WTC11 (cell line): Measurements from ENCODE around the gene CRYBA2. TPM values are rescaled to one million over a fixed set of nuclear protein-coding genes. Genes with fewer than 3 reads are reported as not detected.
A peak's percentile ranks its signal among the peaks of the same experiment; 100 is the strongest.

Source experiments
- ATAC-seq: fragments of 200-7000 bp; cut with Tn5 transposase; 2 replicates; pipeline ENCODE4 v1.10.0; 2021; ENCODE audit warnings: mild to moderate bottlenecking, moderate library complexity
- CTCF ChIA-PET: fragments of 300-600 bp; sonication (Branson Sonifier 250); formaldehyde crosslinking; loops from one replicate; lab custom pipeline; 2021; ENCODE audit warnings: antibody characterized with exemption; lab: Charles Lee
- POLR2A ChIA-PET: fragments of 350-600 bp; sonication (Branson Sonifier 250); formaldehyde crosslinking; loops from one replicate; lab custom pipeline; 2021; ENCODE audit warnings: antibody characterized with exemption; lab: Charles Lee
- DNase-seq: peaks from one replicate; pipeline ENCODE4 v3.0.0; 2021; ENCODE audit warnings: low spot score
- H3K27ac Mint-ChIP-seq: 2 replicates; pipeline ENCODE4 v1.8.0; 2021; ENCODE audit warnings: mixed read lengths
- H3K27me3 Mint-ChIP-seq: 2 replicates; pipeline ENCODE4 v1.8.0; 2021; ENCODE audit warnings: low read depth, mild to moderate bottlenecking, moderate library complexity, mixed read lengths
- H3K36me3 Mint-ChIP-seq: 2 replicates; pipeline ENCODE4 v1.8.0; 2021; ENCODE audit warnings: mixed read lengths
- H3K4me1 Mint-ChIP-seq: 2 replicates; pipeline ENCODE4 v1.8.0; 2022; ENCODE audit warnings: mixed read lengths
- H3K4me3 Mint-ChIP-seq: 2 replicates; pipeline ENCODE4 v1.8.0; 2021; ENCODE audit warnings: mild to moderate bottlenecking, moderate library complexity, mixed read lengths
- H3K9me3 Mint-ChIP-seq: 2 replicates; pipeline ENCODE4 v1.8.0; 2021; ENCODE audit warnings: mixed read lengths
- AR ChIP-seq: fragments of 250-450 bp; sonication (Bioruptor Pico); IDR thresholded peaks from 2 replicates; pipeline ENCODE4 v1.9.0; 2021; ENCODE audit warnings: mild to moderate bottlenecking
- CDX4 ChIP-seq: fragments of 250-450 bp; sonication (Bioruptor Pico); IDR thresholded peaks from 2 replicates; pipeline ENCODE4 v1.9.0; 2021; ENCODE audit warnings: moderate library complexity, mild to moderate bottlenecking, inconsistent platforms, borderline replicate concordance
- E2F5 ChIP-seq: sonication (generic); formaldehyde crosslinking; IDR thresholded peaks from 2 replicates; pipeline ENCODE4 v1.8.1; 2022; ENCODE audit warnings: mild to moderate bottlenecking, moderate library complexity, missing genetic modification reagents
- IRF2 ChIP-seq: sonication (generic); formaldehyde crosslinking; IDR thresholded peaks from 2 replicates; pipeline ENCODE4 v1.8.0; 2022; ENCODE audit warnings: low read depth, missing genetic modification reagents, borderline replicate concordance
- NR2C2 ChIP-seq: sonication (generic); formaldehyde crosslinking; IDR thresholded peaks from 2 replicates; pipeline ENCODE4 v1.8.0; 2022; ENCODE audit warnings: mild to moderate bottlenecking, missing genetic modification reagents
- NR3C1 ChIP-seq: sonication (generic); formaldehyde crosslinking; conservative IDR thresholded peaks from 2 replicates; pipeline ENCODE4 v1.8.1; 2023; ENCODE audit warnings: low read depth, mild to moderate bottlenecking, missing genetic modification reagents
- OVOL2 ChIP-seq: fragments of 250-450 bp; sonication (Bioruptor Pico); IDR thresholded peaks from 2 replicates; pipeline ENCODE4 v1.9.0; 2021; ENCODE audit warnings: mild to moderate bottlenecking, borderline replicate concordance
- PRDM15 ChIP-seq: sonication (generic); formaldehyde crosslinking; IDR thresholded peaks from 2 replicates; pipeline ENCODE4 v1.8.0; 2022; ENCODE audit warnings: missing genetic modification reagents
- PREB ChIP-seq: sonication (generic); formaldehyde crosslinking; IDR thresholded peaks from 2 replicates; pipeline ENCODE4 v1.8.1; 2022; ENCODE audit warnings: mild to moderate bottlenecking, missing genetic modification reagents, moderate library complexity, borderline replicate concordance
- SOX15 ChIP-seq: fragments of 250-450 bp; sonication (Bioruptor Pico); IDR thresholded peaks from 2 replicates; pipeline ENCODE4 v1.9.0; 2021; ENCODE audit warnings: mild to moderate bottlenecking
- STAT6 ChIP-seq: sonication (generic); formaldehyde crosslinking; conservative IDR thresholded peaks from 2 replicates; pipeline ENCODE4 v1.8.1; 2023; ENCODE audit warnings: mild to moderate bottlenecking, low read depth, missing genetic modification reagents, moderate library complexity
- ZSCAN18 ChIP-seq: fragments of 250-450 bp; sonication (Bioruptor Pico); IDR thresholded peaks from 2 replicates; pipeline ENCODE4 v2.1.2; 2022; ENCODE audit warnings: mild to moderate bottlenecking, moderate library complexity
- total RNA-seq: library from RNA; stranded (reverse); gene quantifications from 3 replicates; pipeline ENCODE4 v1.2.3, GENCODE V29; 2021

CRYBA2 gene
- total RNA-seq, 1 experiment from 2014 or later, result not detected

GRCh38 chr2:218981390-218981880, 11.8 kb downstream of the CRYBA2 start (continued):
- TF ChIP-seq PRDM15 (CRISPR knock-in tag) (no peak), AR (CRISPR knock-in tag) (no peak), STAT6 (CRISPR knock-in tag) (no peak), OVOL2 (CRISPR knock-in tag) (no peak), CDX4 (CRISPR knock-in tag) (no peak), E2F5 (CRISPR knock-in tag) (no peak), ZSCAN18 (CRISPR knock-in tag) (no peak), NR2C2 (CRISPR knock-in tag) (no peak), IRF2 (CRISPR knock-in tag) (no peak), NR3C1 (no peak)

- H3K4me3 Mint-ChIP-seq, result peak overlapping the region; percentile 63
- TF ChIP-seq PREB (CRISPR knock-in tag) (no peak), SOX15 (CRISPR knock-in tag) (no peak)
- DNase-seq, result no peak
- no peaks in the 10 kb centered on the region for H3K9me3 Mint-ChIP-seq
- ChIA-PET CTCF (interaction anchor here (0.6 to 5.7 kb wide), 77 partner anchors 8 to 553 kb away, joined by 3 to 158 read pairs (median 5); partner anchors contain the start of genes BCS1L, CDK5R2, CRYBA2 and CYP27A1), POLR2A (no interaction called here)
- no peak overlapping the region for H3K27ac Mint-ChIP-seq
- peaks cover 26% of the 10 kb centered on the region for H3K4me1 Mint-ChIP-seq
- peaks cover 98% of the 10 kb centered on the region for H3K27me3 Mint-ChIP-seq
- no peaks in the 10 kb centered on the region for H3K36me3 Mint-ChIP-seq
- ATAC-seq, result no peak
Observed at GRCh38 chr2:218980735-218981389, 12.4 kb downstream of the CRYBA2 start.
